SK-N-SH treated with all-trans-retinoic acid at 6 μM for 48 hours (cell line): Measurements from ENCODE around the gene TMEM59L.

ENCODE experiments used
- ATAC-seq: fragments of 200-7000 bp; cut with Tn5 transposase; 3 replicates; pipeline ENCODE4 v1.9.1; 2020; ENCODE audit warnings: mild to moderate bottlenecking, moderate library complexity
- ARNTL ChIP-seq: fragments of 450-650 bp; formaldehyde crosslinking; IDR thresholded peaks from 2 replicates; pipeline ENCODE4 v1.5.0; 2020; ENCODE audit warnings: low read depth, mild to moderate bottlenecking, moderate library complexity, borderline replicate concordance
- BACH2 ChIP-seq: fragments of 250-450 bp; sonication (Bioruptor Pico); IDR thresholded peaks from 2 replicates; pipeline ENCODE4 v1.9.0; 2021; ENCODE audit warnings: mild to moderate bottlenecking, borderline replicate concordance
- CREB5 ChIP-seq: fragments of 250-450 bp; sonication (Bioruptor Pico); IDR thresholded peaks from 2 replicates; pipeline ENCODE4 v1.5.1; 2020; ENCODE audit warnings: low read depth, mild to moderate bottlenecking, moderate library complexity
- CSDC2 ChIP-seq: fragments of 250-450 bp; sonication (Bioruptor Pico); IDR thresholded peaks from 2 replicates; pipeline ENCODE4 v1.5.0; 2020; ENCODE audit warnings: mild to moderate bottlenecking, moderate library complexity
- GLIS3 ChIP-seq: fragments of 250-450 bp; sonication (Bioruptor Pico); IDR thresholded peaks from 2 replicates; pipeline ENCODE4 v1.5.0; 2020; ENCODE audit warnings: mild to moderate bottlenecking, moderate library complexity
- ISL1 ChIP-seq: fragments of 250-450 bp; sonication (Bioruptor Pico); IDR thresholded peaks from 2 replicates; pipeline ENCODE4 v2.1.2; 2022; ENCODE audit warnings: mild to moderate bottlenecking, moderate library complexity
- PPARA ChIP-seq: fragments of 250-450 bp; sonication (Bioruptor Pico); IDR thresholded peaks from 2 replicates; pipeline ENCODE4 v1.5.0; 2020; ENCODE audit warnings: mild to moderate bottlenecking, borderline replicate concordance
- RARB ChIP-seq: fragments of 250-450 bp; sonication (Bioruptor Pico); IDR thresholded peaks from 2 replicates; pipeline ENCODE4 v1.8.0; 2021; ENCODE audit warnings: mild to moderate bottlenecking, moderate library complexity
- TCF4 ChIP-seq: fragments of 250-450 bp; sonication (Bioruptor Pico); IDR thresholded peaks from 2 replicates; pipeline ENCODE4 v1.8.0; 2021; ENCODE audit warnings: mild to moderate bottlenecking, moderate library complexity, borderline replicate concordance
- TOX ChIP-seq: fragments of 250-450 bp; sonication (Bioruptor Pico); IDR thresholded peaks from 2 replicates; pipeline ENCODE4 v1.8.0; 2021; ENCODE audit warnings: mild to moderate bottlenecking, moderate library complexity, borderline replicate concordance
- TSHZ2 ChIP-seq: fragments of 250-450 bp; sonication (Bioruptor Pico); IDR thresholded peaks from 2 replicates; pipeline ENCODE4 v1.5.0; 2020; ENCODE audit warnings: mild to moderate bottlenecking, moderate library complexity
- ZC3H10 ChIP-seq: fragments of 250-450 bp; sonication (Bioruptor Pico); IDR thresholded peaks from 2 replicates; pipeline ENCODE4 v1.5.1; 2021; ENCODE audit warnings: mild to moderate bottlenecking, moderate library complexity
- ZFP3 ChIP-seq: fragments of 250-450 bp; sonication (Bioruptor Pico); IDR thresholded peaks from 2 replicates; pipeline ENCODE4 v1.5.0; 2020; ENCODE audit warnings: mild to moderate bottlenecking, moderate library complexity
- ZFP30 ChIP-seq: fragments of 450-650 bp; formaldehyde crosslinking; IDR thresholded peaks from 2 replicates; pipeline ENCODE4 v1.5.0; 2022; ENCODE audit warnings: mild to moderate bottlenecking, moderate library complexity
- ZNF565 ChIP-seq: fragments of 450-650 bp; formaldehyde crosslinking; conservative IDR thresholded peaks from 2 replicates; pipeline ENCODE4 v1.5.0; 2020; ENCODE audit warnings: low read depth, mild to moderate bottlenecking, moderate library complexity
- ZNF70 ChIP-seq: fragments of 450-650 bp; formaldehyde crosslinking; IDR thresholded peaks from 2 replicates; pipeline ENCODE4 v1.5.0; 2020; ENCODE audit warnings: mild to moderate bottlenecking, moderate library complexity
- ZNF8 ChIP-seq: fragments of 450-650 bp; formaldehyde crosslinking; IDR thresholded peaks from 2 replicates; pipeline ENCODE4 v1.5.0; 2020; ENCODE audit warnings: mild to moderate bottlenecking, moderate library complexity
- TF ChIP-seq, protein P1 (sequence below): fragments of 250-450 bp; sonication (Bioruptor Pico); IDR thresholded peaks from 2 replicates; pipeline ENCODE4 v1.8.0; 2020; ENCODE audit warnings: mild to moderate bottlenecking, moderate library complexity, borderline replicate concordance
- TF ChIP-seq, protein P2 (sequence below): fragments of 250-450 bp; sonication (Bioruptor Pico); IDR thresholded peaks from 2 replicates; pipeline ENCODE4 v1.5.1; 2021; ENCODE audit warnings: mild to moderate bottlenecking, moderate library complexity

Gene TMEM59L

GRCh38 chr19:18571564-18572344 lies 40.9 kb upstream of the TMEM59L start, which contains the start of gene UBA52:
UBA52 (plus strand) TSS chr19:18571857; CDS start chr19:18573301, 1,444 bp downstream.
- TF ChIP-seq BACH2 (CRISPR knock-in tag) (no peak), ZC3H10 (CRISPR knock-in tag) (0 out of 2 replicates have a peak, but pooled peaks have one; percentile 5)
- peak; percentile 97 for ATAC-seq

GRCh38 chr19:18574691-18575291 lies 37.9 kb upstream of the TMEM59L start:
- TF ChIP-seq, protein P1, sequence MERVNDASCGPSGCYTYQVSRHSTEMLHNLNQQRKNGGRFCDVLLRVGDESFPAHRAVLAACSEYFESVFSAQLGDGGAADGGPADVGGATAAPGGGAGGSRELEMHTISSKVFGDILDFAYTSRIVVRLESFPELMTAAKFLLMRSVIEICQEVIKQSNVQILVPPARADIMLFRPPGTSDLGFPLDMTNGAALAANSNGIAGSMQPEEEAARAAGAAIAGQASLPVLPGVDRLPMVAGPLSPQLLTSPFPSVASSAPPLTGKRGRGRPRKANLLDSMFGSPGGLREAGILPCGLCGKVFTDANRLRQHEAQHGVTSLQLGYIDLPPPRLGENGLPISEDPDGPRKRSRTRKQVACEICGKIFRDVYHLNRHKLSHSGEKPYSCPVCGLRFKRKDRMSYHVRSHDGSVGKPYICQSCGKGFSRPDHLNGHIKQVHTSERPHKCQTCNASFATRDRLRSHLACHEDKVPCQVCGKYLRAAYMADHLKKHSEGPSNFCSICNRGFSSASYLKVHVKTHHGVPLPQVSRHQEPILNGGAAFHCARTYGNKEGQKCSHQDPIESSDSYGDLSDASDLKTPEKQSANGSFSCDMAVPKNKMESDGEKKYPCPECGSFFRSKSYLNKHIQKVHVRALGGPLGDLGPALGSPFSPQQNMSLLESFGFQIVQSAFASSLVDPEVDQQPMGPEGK (CRISPR knock-in tag), result no peak
- TF ChIP-seq TOX (CRISPR knock-in tag) (no peak), TCF4 (CRISPR knock-in tag) (no peak), ZNF565 (CRISPR knock-in tag) (no peak), CREB5 (CRISPR knock-in tag) (no peak), ZNF70 (CRISPR knock-in tag) (no peak), PPARA (CRISPR knock-in tag) (no peak), ARNTL (CRISPR knock-in tag) (no peak), ZFP30 (CRISPR knock-in tag) (no peak), BACH2 (CRISPR knock-in tag) (no peak), GLIS3 (no peak), ZNF8 (no peak), ISL1 (CRISPR knock-in tag) (no peak), CSDC2 (CRISPR knock-in tag) (no peak), TSHZ2 (CRISPR knock-in tag) (no peak), RARB (CRISPR knock-in tag) (no peak)
- TF ChIP-seq, protein P2, sequence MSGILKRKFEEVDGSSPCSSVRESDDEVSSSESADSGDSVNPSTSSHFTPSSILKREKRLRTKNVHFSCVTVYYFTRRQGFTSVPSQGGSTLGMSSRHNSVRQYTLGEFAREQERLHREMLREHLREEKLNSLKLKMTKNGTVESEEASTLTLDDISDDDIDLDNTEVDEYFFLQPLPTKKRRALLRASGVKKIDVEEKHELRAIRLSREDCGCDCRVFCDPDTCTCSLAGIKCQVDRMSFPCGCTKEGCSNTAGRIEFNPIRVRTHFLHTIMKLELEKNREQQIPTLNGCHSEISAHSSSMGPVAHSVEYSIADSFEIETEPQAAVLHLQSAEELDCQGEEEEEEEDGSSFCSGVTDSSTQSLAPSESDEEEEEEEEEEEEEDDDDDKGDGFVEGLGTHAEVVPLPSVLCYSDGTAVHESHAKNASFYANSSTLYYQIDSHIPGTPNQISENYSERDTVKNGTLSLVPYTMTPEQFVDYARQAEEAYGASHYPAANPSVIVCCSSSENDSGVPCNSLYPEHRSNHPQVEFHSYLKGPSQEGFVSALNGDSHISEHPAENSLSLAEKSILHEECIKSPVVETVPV, result no peak
- ATAC-seq, result no peak

DNA sequence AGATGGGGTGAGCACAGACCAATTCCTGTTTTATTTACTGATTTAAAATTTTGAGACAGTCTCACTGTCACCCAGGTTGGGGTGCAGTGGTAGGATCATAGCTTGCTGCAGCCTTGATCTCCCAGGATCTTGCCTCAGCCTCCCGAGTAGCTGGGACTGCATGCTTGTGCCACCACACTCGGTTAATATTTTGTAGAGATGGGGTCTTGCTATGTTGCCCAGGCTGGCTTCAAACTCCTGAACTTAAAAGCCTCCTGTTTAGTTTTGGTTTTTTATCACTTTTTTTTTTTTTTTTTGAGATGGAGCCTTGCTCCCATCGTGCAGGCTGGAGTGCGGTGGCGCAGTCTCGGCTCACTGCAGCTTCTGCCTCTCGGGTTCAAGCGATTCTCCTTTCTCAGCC lies 36.3 kb upstream of the TMEM59L start:
- no peak for ATAC-seq
- TF ChIP-seq PPARA (CRISPR knock-in tag), result no peak
- no peak for TF ChIP-seq TCF4 (CRISPR knock-in tag)
- TF ChIP-seq ZFP3 (CRISPR knock-in tag), result no peak
- TF ChIP-seq TSHZ2 (CRISPR knock-in tag), result no peak
- no peak for TF ChIP-seq ZC3H10 (CRISPR knock-in tag)
- no peak for TF ChIP-seq GLIS3
- no peak for TF ChIP-seq ZNF8
